ENCODE measurements around the gene STK11IP. TPM values are rescaled to one million over a fixed set of nuclear protein-coding genes. Genes with fewer than 3 reads are reported as not detected.

Gene STK11IP
- total and polyA plus RNA-seq, 2 of the 13 experiments (the other 11 are each of a cell fraction or from before 2014, with no cell fraction given) = 12.8 to 24.0 TPM

- TF ChIP-seq MAZ (IDR thresholded peaks at IDR 0.05; ENCODE audit: borderline replicate concordance, low read depth, low read length) (peak; percentile 84), MAZ (CRISPR knock-in tag; IDR thresholded peaks at IDR 0.05; ENCODE audit: low read depth) (peak; percentile 94), ZNF567 (CRISPR knock-in tag; IDR thresholded peaks at IDR 0.05; ENCODE audit: borderline replicate concordance) (no peak), KDM6A (CRISPR knock-in tag; IDR thresholded peaks at IDR 0.05; ENCODE audit: low read depth) (0 out of 2 replicates have a peak, but pooled peaks have one; percentile 12), PREB (CRISPR knock-in tag; IDR thresholded peaks at IDR 0.05) (0 out of 2 replicates have a peak, but pooled peaks have one; percentile 17), ZNF512B (CRISPR knock-in tag; IDR thresholded peaks at IDR 0.05; ENCODE audit: borderline replicate concordance) (no peak), ZNF253 (CRISPR knock-in tag; IDR thresholded peaks at IDR 0.05; ENCODE audit: borderline replicate concordance) (peak; percentile 86; the same call in 1 of the 2 replicates), MTERF4 (CRISPR knock-in tag; IDR thresholded peaks at IDR 0.05) (0 out of 2 replicates have a peak, but pooled peaks have one; percentile 57), KMT2A (CRISPR knock-in tag; IDR thresholded peaks at IDR 0.05) (peak; percentile 84), IRF2 (CRISPR knock-in tag; IDR thresholded peaks at IDR 0.05) (peak; percentile 68), ARID2 (CRISPR knock-in tag; IDR thresholded peaks at IDR 0.05; ENCODE audit: borderline replicate concordance) (no peak), ZBTB10 (CRISPR knock-in tag; IDR thresholded peaks at IDR 0.05; ENCODE audit: borderline replicate concordance) (no peak), MZF1 (CRISPR knock-in tag; IDR thresholded peaks at IDR 0.05; ENCODE audit: borderline replicate concordance) (no peak; the same call in 1 of the 2 replicates), ZNF563 (CRISPR knock-in tag; IDR thresholded peaks at IDR 0.05) (peak; percentile 94), AGO1 (IDR thresholded peaks at IDR 0.05; ENCODE audit: low read depth, low read length, poor library complexity, severe bottlenecking) (no peak), ZKSCAN8 (CRISPR knock-in tag; IDR thresholded peaks at IDR 0.05; ENCODE audit: borderline replicate concordance) (peak; percentile 72; the same call in 1 of the 2 replicates)
Measured at GRCh38 chr2:219597552-219598307, at the start of gene STK11IP (continued).

Data from HepG2 (cell line).